EL (cell line): Measurements from ENCODE around the gene RARA.

ENCODE experiments used
- DNase-seq: peaks from one replicate; pipeline ENCODE4 v3.0.0-alpha.2; 2016

The RARA gene

DNA sequence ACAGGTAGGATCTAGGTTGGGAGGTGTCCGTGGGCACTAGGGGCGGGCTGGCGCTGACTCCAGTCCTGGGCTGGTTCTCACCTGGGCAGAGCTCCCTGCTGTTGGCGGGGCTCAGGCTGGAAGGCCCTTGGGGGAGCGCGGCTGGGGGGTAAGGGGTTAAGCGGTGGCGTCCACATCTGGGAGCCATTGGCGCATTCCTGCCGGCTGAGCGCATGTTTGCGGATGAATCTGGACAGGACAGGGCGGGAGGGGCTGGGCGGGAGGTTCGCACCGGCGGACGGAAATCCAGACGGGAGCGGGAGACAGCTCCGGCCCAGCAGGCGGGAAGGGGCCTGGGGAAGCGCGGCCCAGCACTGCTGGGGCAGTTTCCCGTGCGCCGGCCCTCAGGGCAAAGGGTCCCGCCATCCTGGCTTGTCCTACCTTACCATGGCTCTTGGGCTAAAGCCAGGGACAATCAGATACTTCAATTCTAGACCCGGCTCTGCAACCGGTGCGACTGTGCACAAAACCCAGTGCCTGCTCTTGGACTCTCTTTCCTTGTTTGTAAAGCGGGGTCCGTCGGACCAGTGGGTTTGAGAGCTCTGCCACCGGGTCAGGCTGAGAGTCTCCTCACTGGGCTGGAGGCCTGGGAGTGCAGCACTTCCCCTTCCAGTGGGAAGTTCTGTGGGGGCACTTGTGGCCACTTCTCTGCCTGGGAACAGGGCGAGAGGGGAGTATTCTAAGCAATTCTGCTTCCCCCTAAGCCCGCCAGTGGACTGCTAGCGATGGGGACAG, 7.8 kb downstream of the RARA start:
- DNase-seq: peak; percentile 90

- DNase-seq: peak; percentile 84
Measured at GRCh38 chr17:40317345-40317873, 8.4 kb downstream of the RARA start.

DNA sequence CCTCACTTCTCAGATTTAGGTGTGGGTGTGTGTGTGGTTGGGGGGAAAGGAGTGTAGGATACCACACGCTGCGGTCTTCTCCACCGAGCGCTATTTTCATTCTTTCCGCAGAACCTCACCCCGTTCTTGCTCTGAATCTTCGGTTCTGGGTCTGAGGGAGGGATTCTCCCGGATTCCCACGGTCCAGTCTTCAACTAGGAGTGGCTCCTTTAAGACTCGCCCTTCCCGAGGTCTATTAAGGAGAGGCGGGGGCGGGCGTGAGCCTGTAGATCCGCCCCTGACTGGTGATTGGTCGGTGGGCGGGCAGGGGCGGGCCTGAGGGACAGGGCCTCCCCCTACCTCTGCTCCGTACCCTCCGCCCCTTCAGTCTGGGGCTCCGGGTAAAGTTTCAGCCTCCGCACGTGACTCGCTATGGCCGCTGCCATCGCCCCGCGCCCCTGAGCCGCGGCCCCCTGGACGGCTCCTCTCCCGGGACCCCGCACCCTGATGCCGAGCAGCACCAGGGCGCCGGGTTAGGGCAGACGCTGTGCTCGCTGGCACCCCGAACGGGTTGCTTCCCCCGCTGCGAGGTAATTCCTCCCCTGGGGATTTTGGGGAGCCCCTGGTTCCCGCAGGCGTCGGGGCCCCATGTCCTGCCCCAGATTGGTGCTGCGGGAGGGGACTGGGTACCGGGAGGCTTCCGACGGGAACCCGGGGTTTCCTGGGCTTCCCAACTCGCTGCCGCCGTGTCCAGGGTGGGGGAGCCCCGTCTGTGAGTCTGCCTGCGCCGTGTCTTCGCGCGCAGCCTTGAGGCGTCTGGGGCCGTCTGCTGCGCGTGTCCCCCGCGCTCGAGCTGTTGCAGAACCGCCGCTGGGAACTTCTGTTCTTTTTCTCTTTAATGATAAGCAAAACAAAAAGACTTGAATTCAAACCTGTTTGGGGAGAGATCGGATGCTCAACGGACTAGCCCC, 9.2 kb downstream of the RARA start:
- DNase-seq: peak; percentile 98

DNA sequence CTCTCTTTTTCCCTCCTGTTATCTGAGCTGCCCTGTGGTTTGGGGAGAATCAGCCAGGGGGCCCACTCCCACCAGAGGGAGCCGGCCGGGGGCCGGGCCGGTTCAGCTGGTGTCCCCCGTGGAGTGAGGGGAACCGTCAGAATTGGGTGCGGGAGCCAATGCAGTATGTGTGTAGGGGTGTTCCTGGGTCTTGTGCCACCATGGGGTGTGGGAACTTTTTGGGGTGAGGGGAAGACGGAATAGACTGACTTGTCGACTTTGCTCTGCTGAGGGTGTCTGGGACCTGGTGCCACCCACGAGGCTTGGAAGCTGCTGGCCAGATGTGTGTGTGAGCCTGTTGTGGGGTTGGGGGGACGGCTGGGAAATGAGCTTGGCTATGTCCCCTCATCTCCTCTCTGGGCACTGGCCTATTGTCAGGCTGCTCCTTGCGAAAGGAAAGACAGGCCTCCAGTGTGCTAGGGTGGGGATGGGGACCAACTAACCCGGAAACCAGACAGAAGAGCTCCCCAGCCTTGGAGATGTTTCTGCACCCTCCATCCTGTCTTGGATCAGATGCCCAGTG, 9.9 kb downstream of the RARA start:
- no peak for DNase-seq

DNA sequence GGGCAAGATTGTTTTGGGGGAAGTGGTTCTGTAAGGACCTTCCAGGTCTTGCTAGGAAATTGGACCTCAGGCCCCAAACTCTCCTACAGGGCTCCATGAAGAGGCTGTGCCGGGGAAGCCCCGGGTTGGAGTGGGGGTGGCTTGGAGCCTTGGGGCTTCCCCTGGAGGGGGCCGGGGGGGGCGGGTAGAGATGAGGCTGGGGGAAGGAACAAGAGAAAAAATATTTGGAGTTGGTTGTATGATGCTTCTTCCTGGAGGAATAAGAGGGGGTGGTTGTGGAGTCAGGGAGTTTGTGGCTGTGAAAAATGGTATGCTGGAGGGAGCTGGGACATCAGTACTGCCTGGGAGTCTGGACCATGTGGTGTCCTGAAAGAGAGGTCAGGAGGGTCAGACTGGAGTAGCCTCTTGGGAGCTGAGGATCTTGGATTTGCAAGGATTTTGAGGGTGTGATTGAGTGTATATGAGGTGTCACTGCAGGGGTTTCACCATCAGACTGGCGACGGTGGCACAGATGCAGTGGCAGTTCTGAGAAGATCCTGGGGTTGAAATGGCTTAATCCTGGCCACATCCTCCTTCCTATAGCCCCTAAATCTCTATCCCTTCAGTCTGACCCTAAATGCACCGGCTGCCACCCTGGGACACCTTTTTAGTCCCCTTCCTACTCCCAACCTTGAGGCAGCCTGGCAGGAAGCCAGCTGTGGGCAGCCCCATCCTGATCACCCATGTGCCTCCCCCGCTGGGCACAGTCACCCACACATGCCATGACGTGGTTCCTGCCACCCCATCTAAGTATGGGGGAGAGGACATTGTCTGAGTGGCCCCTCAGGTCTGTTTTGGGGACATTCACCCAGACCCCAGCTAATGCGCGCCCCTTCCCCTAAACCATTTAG, 10.9 kb downstream of the RARA start:
- no peak for DNase-seq

- no peak for DNase-seq
Measured at GRCh38 chr17:40320756-40321523, 12.0 kb downstream of the RARA start.

DNA sequence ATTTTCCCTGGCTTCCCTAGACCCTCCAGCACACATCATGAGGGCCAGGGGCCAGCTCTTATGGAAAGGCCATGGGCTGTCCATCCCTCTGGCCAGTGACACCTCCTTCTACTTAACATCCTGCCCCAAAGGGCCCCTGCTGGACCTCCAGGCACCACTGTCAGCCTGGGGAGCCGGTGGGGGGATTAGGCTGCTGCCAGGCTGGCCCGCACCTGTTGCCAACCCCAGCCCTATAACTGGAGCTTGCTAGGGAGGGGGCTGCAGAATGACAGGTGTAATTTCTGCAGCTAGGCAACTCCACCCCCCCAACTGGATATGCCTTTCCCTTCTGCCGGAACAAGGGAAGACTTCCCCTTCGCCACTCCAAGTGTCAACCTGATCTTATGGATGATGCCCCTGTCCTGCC, 12.5 kb downstream of the RARA start:
- DNase-seq: no peak

DNA sequence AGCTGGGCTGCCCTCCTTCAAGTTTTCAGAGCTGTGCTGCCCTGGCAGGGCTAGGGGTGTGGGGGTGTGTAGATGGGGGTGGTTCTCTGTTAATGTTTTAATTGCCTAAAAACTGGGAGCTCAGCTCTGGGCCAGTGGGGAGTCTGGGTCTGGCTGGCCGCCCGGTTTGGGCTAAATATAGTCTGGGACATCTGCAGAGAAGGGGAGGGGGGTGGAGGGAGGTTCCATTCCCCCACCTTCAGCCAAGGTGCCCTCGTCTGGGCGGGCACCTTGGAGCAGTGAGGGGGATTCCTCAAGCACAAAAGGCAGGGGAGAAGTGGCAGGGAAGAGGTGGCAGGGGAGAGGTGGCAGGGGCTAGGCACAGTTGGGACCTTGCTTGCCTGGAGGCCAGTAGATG, 13.0 kb downstream of the RARA start:
- no peak for DNase-seq

GRCh38 chr17:40322358-40323315, 13.7 kb downstream of the RARA start:
- peak; percentile 87 for DNase-seq

DNA sequence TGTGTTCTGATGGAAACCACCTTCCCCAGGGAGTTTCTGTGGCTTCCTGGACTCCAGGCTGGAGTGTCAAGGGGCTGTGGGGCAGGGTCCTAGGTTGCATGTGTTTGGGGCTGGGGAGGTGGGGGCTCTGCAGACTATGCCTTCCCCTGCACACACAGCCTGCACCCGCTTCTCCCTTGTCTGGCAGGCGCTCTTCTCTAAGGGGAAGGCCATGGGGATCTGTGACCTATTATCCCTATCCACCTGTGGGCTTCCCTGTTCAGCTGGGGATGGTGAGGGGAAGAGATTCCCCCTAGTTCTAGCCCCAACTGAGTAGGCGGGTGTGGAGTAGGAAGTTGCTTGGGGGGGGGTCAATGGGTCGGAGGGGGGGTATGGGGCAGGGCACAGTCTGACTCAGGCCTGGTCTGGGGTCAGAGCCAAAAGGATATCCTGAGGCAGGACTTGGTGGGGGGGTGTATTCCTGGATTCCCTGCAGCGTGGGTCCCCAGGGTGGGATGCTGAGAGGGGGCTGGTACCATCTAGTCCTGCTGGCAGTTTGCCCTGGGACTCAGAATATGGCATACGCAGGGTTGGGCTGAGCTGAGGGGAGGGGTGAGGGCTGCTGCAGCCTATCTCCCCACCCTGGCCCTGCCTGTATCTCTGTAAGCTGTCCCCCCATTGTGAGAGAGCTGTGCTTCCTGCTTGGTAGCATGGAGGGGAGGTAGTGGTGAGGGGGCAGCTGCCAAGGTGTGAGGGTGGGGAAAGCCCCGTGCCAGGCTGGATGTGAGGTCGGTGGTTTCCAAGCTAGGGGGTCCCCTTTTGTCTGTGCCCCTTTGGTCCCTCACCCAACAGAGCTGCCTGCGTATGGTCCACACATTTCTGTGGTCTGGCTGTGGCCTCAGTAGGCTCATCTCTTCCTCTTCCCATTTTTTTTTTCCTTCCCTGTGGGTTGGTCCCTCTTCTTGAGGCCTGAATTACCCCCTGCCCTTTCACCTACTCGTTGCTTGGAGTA, 14.7 kb downstream of the RARA start:
- DNase-seq: peak; percentile 69

DNA sequence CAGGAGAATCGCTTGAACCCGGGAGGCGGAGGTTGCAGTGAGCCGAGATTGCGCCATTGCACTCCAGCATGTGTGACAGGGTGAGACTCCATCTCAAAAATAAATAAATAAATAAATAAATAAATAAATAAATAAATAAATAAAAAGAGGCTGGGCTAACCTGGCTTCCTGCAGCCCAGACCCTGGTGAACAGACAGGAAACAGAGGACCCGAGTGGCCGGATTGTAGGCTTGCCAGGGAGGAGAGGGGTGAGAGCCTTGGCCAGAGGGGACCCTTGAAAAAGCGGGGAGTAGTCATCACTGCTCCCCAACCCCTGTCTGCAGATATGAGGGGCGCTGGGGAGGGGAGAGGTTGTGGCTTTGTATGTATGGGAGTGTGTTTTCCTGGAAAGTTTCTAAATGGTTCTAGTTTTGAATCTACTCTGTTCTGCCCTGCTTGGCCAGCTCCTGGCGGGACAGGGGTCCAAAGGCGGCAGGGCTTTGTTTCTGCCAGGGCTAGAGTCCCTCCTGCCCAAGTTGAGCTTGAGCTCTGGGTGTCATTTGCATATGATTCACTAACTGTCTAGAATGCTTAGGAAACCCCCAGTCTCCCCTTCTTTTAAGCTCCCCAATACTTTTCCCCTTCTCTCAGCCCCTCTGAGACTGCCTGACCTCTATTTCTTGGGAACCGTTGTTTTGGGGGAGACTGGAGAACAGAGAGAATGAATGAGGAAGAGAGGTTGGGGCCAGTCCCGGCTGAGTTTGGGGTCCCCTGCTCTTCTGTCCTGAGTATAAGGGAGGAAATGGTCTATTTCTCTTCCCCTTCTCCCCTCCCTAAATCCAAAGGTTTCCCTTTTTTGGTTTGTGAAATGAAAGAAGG, 16.4 kb downstream of the RARA start:
- no peak for DNase-seq

DNA sequence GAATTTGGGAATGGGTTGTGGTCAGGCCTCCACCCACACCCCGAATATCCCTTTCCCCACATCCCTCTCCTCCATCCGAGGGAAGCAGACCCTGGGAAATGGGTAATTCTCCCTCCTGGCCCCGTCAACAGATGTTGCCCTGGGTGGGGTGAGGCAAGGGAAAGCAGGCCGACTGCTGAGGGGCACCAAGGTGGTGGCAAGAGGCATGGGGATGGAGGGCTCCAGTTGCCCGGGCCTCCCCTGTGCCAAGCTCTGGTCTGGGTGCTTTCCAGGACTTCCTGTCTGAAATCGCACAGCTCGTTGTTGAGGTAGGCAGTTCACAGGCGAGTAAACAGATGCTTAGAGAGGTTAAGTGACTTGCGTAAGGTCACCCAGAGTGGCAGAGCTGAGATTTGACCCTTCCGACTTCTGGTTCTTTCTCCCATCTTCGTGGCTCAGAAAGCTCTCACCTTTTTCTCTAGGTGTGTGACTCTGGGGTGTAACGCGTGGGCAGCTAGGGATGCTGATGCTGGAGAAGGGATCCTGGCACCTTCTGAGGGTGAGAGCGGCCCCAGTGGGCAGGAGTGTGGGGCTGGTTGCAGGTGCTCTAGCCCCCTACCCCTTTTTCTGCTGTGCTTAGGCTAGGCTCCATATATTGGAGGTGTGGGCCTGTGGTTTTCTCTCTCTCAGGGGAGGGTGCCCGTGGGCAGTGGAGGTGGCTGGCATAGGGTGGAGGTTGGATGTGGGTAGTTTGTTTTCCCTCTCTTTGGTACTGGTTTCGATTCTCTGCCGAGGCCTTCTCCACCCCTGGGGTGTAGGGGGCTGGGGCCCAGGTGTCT, 17.2 kb downstream of the RARA start:
- DNase-seq: no peak

DNA sequence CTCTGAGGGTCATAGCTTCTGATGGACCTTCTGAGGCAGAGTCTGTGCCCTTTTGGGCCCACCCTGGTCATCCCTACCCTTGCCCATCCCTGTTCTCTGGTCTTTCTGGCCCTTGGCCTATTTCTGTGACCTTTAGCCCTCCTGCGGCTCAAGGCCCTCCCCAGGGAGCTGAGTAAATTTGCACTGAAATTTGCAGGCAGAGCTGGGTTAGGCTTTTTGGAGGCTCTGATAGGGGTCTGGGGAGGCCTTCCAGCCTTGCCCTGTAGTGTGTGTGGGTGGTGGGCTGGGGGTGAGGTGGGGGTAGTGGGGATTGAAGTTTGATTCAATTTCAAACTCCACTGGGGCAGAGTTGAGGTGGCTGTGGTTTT, 17.8 kb downstream of the RARA start:
- DNase-seq: no peak

- no peak for DNase-seq
Measured at GRCh38 chr17:40327244-40327729, 18.3 kb downstream of the RARA start.

DNA sequence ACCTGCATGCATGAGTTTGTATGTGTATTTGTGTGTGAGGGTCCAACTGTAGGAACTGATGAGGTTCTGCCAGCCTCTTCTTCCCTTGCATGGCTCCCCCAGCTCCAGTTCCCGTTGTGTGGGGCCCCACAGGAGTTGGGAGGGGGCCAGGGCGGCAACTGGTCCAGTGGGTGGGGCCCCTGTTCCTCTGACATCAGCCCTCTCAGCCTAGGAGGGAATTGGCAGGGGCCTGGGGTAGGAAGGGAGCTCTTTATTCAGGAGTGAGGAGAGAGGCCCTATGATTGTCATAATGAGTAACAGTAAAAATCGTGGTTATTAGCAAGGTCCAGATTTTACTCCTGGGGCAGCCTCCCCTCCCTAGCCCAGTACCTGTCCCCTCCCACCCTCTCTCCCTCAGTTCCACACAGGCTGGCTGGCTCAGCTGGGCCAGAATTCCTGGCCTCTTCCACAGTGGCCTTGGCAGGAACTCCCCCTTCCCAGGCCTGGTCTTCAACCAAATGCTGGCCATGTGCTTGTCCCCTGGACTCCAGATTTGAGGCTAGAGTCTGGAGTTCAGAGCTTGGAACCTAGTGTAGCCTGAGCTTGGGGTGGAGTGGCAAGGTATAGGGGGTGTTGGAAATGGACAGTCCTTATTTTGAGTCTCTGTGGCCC, 18.9 kb downstream of the RARA start:
- DNase-seq: no peak

- DNase-seq: no peak
Measured at GRCh38 chr17:40328386-40328766, 19.4 kb downstream of the RARA start.
